Heart right ventricle (tissue), 16 donors: Measurements from ENCODE around the gene MED16. TPM values are rescaled to one million over a fixed set of nuclear protein-coding genes. Genes with fewer than 3 reads are reported as not detected.
"Not testable (repeated sequence)": the region's sequence is repeated elsewhere in the genome, so short reads cannot be mapped to it uniquely, and the experiment has no call there.

Source experiments
- ATAC-seq, 8 donors: fragments of 200-7000 bp; cut with Tn5 transposase; one replicate each; pipeline ENCODE4 v1.9.1; 2020; ENCODE audit warnings: mild to moderate bottlenecking in 8 of 8, moderate library complexity in 8 of 8, moderate number of reproducible peaks in 1 of 8
- DNase-seq, 2 donors: peaks; one replicate each; pipeline ENCODE4 v3.0.0-alpha.2; 2020
- H3K27ac ChIP-seq, 10 donors: fragments of 200-600 bp; sonication (generic) in 2 of 10; one replicate each; pipeline versions ENCODE4 v1.5.0 to v1.8.0; 2020 to 2022; ENCODE audit warnings: mild to moderate bottlenecking in 3 of 10
- H3K27me3 ChIP-seq, 7 donors: fragments of 200-600 bp; one replicate each; pipeline ENCODE4 v1.8.0; 2021 to 2022; ENCODE audit warnings: mild to moderate bottlenecking in 2 of 7
- H3K36me3 ChIP-seq, 9 donors: fragments of 200-600 bp; sonication (generic) in 1 of 9; one replicate each; pipeline versions ENCODE4 v1.5.0 to v1.8.0; 2020 to 2022; ENCODE audit warnings: mild to moderate bottlenecking in 2 of 9
- H3K4me1 ChIP-seq, 9 donors: fragments of 200-600 bp; sonication (generic) in 1 of 9; one replicate each; pipeline versions ENCODE4 v1.5.0 to v1.8.0; 2020 to 2022; ENCODE audit warnings: mild to moderate bottlenecking in 4 of 9
- H3K4me3 ChIP-seq, 10 donors: fragments of 200-600 bp; sonication (generic) in 2 of 10; one replicate each; pipeline versions ENCODE4 v1.5.0 to v1.8.0; 2020 to 2022; ENCODE audit warnings: mild to moderate bottlenecking in 7 of 10, moderate library complexity in 2 of 10
- H3K9me3 ChIP-seq, 11 donors: fragments of 200-600 bp in 10 of 11; sonication (generic) in 2 of 11; one replicate each; pipeline versions ENCODE4 v1.5.0 to v1.8.0; 2013 to 2022; ENCODE audit warnings: mild to moderate bottlenecking in 2 of 11, control low read depth in 1 of 11, moderate library complexity in 1 of 11
- WGBS, 2 donors: extraction: QIAGEN DNeasy Blood & Tissue Kit; methylation state at CpG; one replicate each; pipeline ENCODE4 v1.1.7; 2013; ENCODE audit warnings: inconsistent platforms in 1 of 2; 5-methylcytosine and 5-hydroxymethylcytosine counted together
- intact Hi-C, 10 donors: fragments of 100-400 bp; cut with DNase I; formaldehyde crosslinking; loops; one replicate each; pipeline versions ENCODE4 v1.11.1 to v1.14.2; 2022
- polyA plus RNA-seq, 2 donors: library from polyadenylated mRNA; stranded (reverse); fragments of 200-250 nt; gene quantifications; one replicate each; pipeline ENCODE4 v1.2.3, GENCODE V29; 2013
- total RNA-seq, 10 donors: library from RNA; stranded (reverse); fragmentation: NEBNext Ultra II Directional in 3 of 10; extraction: Animal tissue kit (Norgen Biotek cat#: 25700) in 3 of 10; gene quantifications; one replicate each; pipeline versions ENCODE4 v1.2.1 to v1.2.4, GENCODE V29; 2021 to 2023
- TF ChIP-seq, protein P1 (sequence below), 9 donors: fragments of 200-600 bp; sonication (generic) in 2 of 9; IDR thresholded peaks; one replicate each; pipeline versions ENCODE4 v1.5.0 to v1.8.0; 2021 to 2022; ENCODE audit warnings: antibody characterized with exemption in 9 of 9, mild to moderate bottlenecking in 5 of 9, moderate library complexity in 1 of 9
- donor health status: Arrhythmogenic right ventricular cardiomyopathy.
- donor health status: ischemic (EF 13 %, LVEDD 7.1; RV severe dilation, severe dysfunction).
- donor health status: healthy with polysubstance abuse.
- donor health status: DM: no; HTN: yes; CAD: no.
- donor health status: DM: no; HTN: no; CAD: no.
- donor health status: ischemic (EF 25% LVEDD 6.9; RV normal size, moderate dysfunction).
- donor health status: ischemic (EF 25% LVEDD 5.7; RV mildly dilated, moderate dysfunction).
- donor health status: healthy.
- donor health status: DM: yes; HTN: yes; CAD: no.
- donor health status: Ischemic cardiomyopathy.
- donor health status: ischemic (EF 35%, LVEDD 5.7; RV mildly dilated, moderate dysfunction).
- donor health status: nonischemic (EF 11% LVEDD 7.7; RV severe dilation, severe dysfunction).
- donor health status: DM: yes; HTN: yes; CAD: no.
- donor health status: PGD.
- donor health status: ischemic (EF 29% LVEDD 5.4; RV normal size, mild dysfunction).
- donor health status: nonischemic (EF 23%, LVEDD 6.1; RV moderate dilation, normal function).

MED16 gene
- total and polyA plus RNA-seq, 12 donors = 17.6 to 42.9 (median 27.7) TPM

DNA sequence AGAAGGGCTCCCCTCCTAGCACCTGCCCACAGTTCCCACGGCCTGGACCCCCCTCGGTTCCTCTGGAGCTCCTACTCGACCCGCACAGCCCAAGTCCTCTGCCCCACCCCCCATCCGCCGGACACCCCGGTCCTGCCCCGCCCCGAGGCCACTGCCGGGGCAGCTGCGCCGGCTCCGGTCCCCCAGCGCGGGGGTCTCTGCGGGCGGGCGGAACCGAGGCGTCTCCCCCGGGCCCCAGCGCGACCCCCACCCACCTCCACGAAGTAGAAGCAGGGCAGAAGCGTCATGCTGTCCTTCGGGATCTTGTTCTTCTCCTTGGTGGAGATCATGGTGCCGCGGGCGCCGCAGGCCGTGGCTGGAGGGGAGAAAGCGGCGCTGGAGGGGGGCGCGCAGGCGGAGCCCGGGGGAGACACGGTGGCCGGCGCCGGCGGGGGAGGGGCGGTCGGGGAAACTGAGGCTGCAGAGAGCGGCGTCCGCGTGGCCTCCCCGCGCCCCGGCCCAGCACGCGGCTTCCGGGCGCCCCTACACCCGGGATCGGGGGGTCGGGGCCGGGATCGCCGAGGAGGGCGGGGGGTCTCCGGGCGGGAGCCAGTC lies 71.7 kb downstream of the MED16 start:
- H3K27ac ChIP-seq = no peak overlapping the region
- TF ChIP-seq, protein P1, sequence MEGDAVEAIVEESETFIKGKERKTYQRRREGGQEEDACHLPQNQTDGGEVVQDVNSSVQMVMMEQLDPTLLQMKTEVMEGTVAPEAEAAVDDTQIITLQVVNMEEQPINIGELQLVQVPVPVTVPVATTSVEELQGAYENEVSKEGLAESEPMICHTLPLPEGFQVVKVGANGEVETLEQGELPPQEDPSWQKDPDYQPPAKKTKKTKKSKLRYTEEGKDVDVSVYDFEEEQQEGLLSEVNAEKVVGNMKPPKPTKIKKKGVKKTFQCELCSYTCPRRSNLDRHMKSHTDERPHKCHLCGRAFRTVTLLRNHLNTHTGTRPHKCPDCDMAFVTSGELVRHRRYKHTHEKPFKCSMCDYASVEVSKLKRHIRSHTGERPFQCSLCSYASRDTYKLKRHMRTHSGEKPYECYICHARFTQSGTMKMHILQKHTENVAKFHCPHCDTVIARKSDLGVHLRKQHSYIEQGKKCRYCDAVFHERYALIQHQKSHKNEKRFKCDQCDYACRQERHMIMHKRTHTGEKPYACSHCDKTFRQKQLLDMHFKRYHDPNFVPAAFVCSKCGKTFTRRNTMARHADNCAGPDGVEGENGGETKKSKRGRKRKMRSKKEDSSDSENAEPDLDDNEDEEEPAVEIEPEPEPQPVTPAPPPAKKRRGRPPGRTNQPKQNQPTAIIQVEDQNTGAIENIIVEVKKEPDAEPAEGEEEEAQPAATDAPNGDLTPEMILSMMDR (IDR thresholded peaks at IDR 0.05) = no peak
- DNase-seq (no peak), ATAC-seq (peak in 1 of 8 donors; percentile 28)
- H3K4me3 ChIP-seq = peak overlapping the region; percentile 14 to 51 (median 42)
- peaks cover 0 to 19% (median 12%) of the 10 kb centered on the region in 9 donors for H3K4me1 ChIP-seq
- 2% methylated on average over 55 to 63 of the region's 64 CpGs for WGBS, 2 donors
- H3K9me3 ChIP-seq = no peaks in the 10 kb centered on the region
- H3K27me3 ChIP-seq = peaks cover 18 to 35% (median 29%) of the 10 kb centered on the region in 7 donors
- intact Hi-C loops = no loop called here
- H3K36me3 ChIP-seq = no peaks in the 10 kb centered on the region

GRCh38 chr19:820212-820611 lies 72.8 kb downstream of the MED16 start:
- ATAC-seq, H3K4me3 ChIP-seq, H3K9me3 ChIP-seq, H3K36me3 ChIP-seq, H3K27ac ChIP-seq, intact Hi-C loops, DNase-seq: not testable (repeated sequence)
- Histone ChIP-seq H3K4me1 (peaks cover 0 to 18% (median 12%) of the 10 kb centered on the region in 9 donors), H3K27me3 (peaks cover 18 to 35% (median 29%) of the 10 kb centered on the region in 7 donors)
- WGBS, 2 donors = 88 to 97% methylated on average over 5 of the region's 5 CpGs

Other genes with a start within 250 kb of the MED16 start
- gene RNF126, start 230.0 kb downstream of the MED16 start, total RNA-seq = 10 to 100 TPM; 20.3 to 43.6 (median 22.5) TPM
- 10 to 100 TPM; 27.1 to 46.1 TPM for gene RNF126, start 230.0 kb downstream of the MED16 start, polyA plus RNA-seq
- 100 to 1,000 TPM in 3 of 10 donors, 10 to 100 TPM in 7; 33.4 to 153 (median 77.3) TPM for gene FSTL3, start 216.8 kb downstream of the MED16 start, total RNA-seq
- 100 to 1,000 TPM; 118 to 279 TPM for gene FSTL3, start 216.8 kb downstream of the MED16 start, polyA plus RNA-seq
- gene PRSS57, start 197.7 kb downstream of the MED16 start, total RNA-seq = not detected
- under 1 TPM in 1 of 2 donors, not detected in 1; 0.06 TPM for gene PRSS57, start 197.7 kb downstream of the MED16 start, polyA plus RNA-seq
- gene PALM, start 184.3 kb downstream of the MED16 start, total RNA-seq = 10 to 100 TPM; 12.5 to 33.0 (median 17.7) TPM
- 10 to 100 TPM; 18.9 to 36.7 TPM for gene PALM, start 184.3 kb downstream of the MED16 start, polyA plus RNA-seq
- gene MISP, start 142.1 kb downstream of the MED16 start, total RNA-seq = not detected
- under 1 TPM in 1 of 2 donors, not detected in 1; 0.01 TPM for gene MISP, start 142.1 kb downstream of the MED16 start, polyA plus RNA-seq
- 100 to 1,000 TPM in 1 of 10 donors, 10 to 100 TPM in 9; 46.2 to 106 (median 56.8) TPM for gene PTBP1, start 95.7 kb downstream of the MED16 start, total RNA-seq
- 10 to 100 TPM; 48.2 to 74.3 TPM for gene PTBP1, start 95.7 kb downstream of the MED16 start, polyA plus RNA-seq
- not detected for gene PLPPR3, start 71.2 kb downstream of the MED16 start, total RNA-seq
- gene PLPPR3, start 71.2 kb downstream of the MED16 start, polyA plus RNA-seq = not detected
- 1 to 10 TPM in 1 of 10 donors, not detected in 9; 1.7 TPM for gene AZU1, start 65.3 kb downstream of the MED16 start, total RNA-seq
- gene AZU1, start 65.3 kb downstream of the MED16 start, polyA plus RNA-seq = under 1 TPM in 1 of 2 donors, not detected in 1; 0.06 TPM
- not detected for gene PRTN3, start 52.2 kb downstream of the MED16 start, total RNA-seq
- gene PRTN3, start 52.2 kb downstream of the MED16 start, polyA plus RNA-seq = under 1 TPM in 1 of 2 donors, not detected in 1; 0.12 TPM
- 1 to 10 TPM in 3 of 10 donors, under 1 TPM in 4, not detected in 3; 0.26 to 2.8 (median 0.76) TPM for gene ELANE, start 40.9 kb downstream of the MED16 start, total RNA-seq
- gene ELANE, start 40.9 kb downstream of the MED16 start, polyA plus RNA-seq = 1 to 10 TPM; 3.0 to 5.4 TPM
- gene CFD, start 33.5 kb downstream of the MED16 start, total RNA-seq = 100 to 1,000 TPM in 4 of 10 donors, 10 to 100 TPM in 6; 21.1 to 326 (median 72.5) TPM
- 100 to 1,000 TPM; 567 to 583 TPM for gene CFD, start 33.5 kb downstream of the MED16 start, polyA plus RNA-seq
- not detected for gene RNU6-9, start 297 bp upstream of the MED16 start, total RNA-seq
- gene RNU6-9, start 297 bp upstream of the MED16 start, polyA plus RNA-seq = not detected
- 10 to 100 TPM; 16.3 to 30.6 (median 19.9) TPM for gene R3HDM4, start 20.0 kb upstream of the MED16 start, total RNA-seq
- gene R3HDM4, start 20.0 kb upstream of the MED16 start, polyA plus RNA-seq = 10 to 100 TPM; 34.5 to 49.8 TPM
- gene KISS1R, start 24.1 kb upstream of the MED16 start, total RNA-seq = not detected
- gene KISS1R, start 24.1 kb upstream of the MED16 start, polyA plus RNA-seq = not detected
- 10 to 100 TPM in 1 of 10 donors, 1 to 10 TPM in 9; 3.0 to 11.7 (median 5.3) TPM for gene ARID3A, start 32.8 kb upstream of the MED16 start, total RNA-seq
- 1 to 10 TPM; 3.7 to 4.2 TPM for gene ARID3A, start 32.8 kb upstream of the MED16 start, polyA plus RNA-seq
- gene WDR18, start 91.2 kb upstream of the MED16 start, total RNA-seq = 10 to 100 TPM; 17.3 to 25.0 (median 20.3) TPM
- 10 to 100 TPM; 44.0 to 66.4 TPM for gene WDR18, start 91.2 kb upstream of the MED16 start, polyA plus RNA-seq
- gene GRIN3B, start 107.2 kb upstream of the MED16 start, total RNA-seq = under 1 TPM in 3 of 10 donors, not detected in 7; 0.08 to 0.10 (median 0.09) TPM
- gene GRIN3B, start 107.2 kb upstream of the MED16 start, polyA plus RNA-seq = under 1 TPM in 1 of 2 donors, not detected in 1; 0.01 TPM
- 100 to 1,000 TPM in 8 of 10 donors, 10 to 100 TPM in 2; 94.3 to 141 (median 111) TPM for gene TMEM259, start 127.9 kb upstream of the MED16 start, total RNA-seq
- 100 to 1,000 TPM; 144 to 289 TPM for gene TMEM259, start 127.9 kb upstream of the MED16 start, polyA plus RNA-seq
- gene RNU6-2, start 128.3 kb upstream of the MED16 start, total RNA-seq = not detected
- gene RNU6-2, start 128.3 kb upstream of the MED16 start, polyA plus RNA-seq = not detected
- 100 to 1,000 TPM in 2 of 10 donors, 10 to 100 TPM in 8; 33.0 to 117 (median 63.5) TPM for gene CNN2, start 133.4 kb upstream of the MED16 start, total RNA-seq
- gene CNN2, start 133.4 kb upstream of the MED16 start, polyA plus RNA-seq = 10 to 100 TPM; 49.0 to 61.2 TPM
- 10 to 100 TPM in 1 of 10 donors, 1 to 10 TPM in 9; 4.3 to 18.1 (median 5.6) TPM for gene ABCA7, start 146.9 kb upstream of the MED16 start, total RNA-seq
- gene ABCA7, start 146.9 kb upstream of the MED16 start, polyA plus RNA-seq = 10 to 100 TPM in 1 of 2 donors, 1 to 10 TPM in 1; 2.7 to 23.4 TPM
- gene ARHGAP45, start 174.0 kb upstream of the MED16 start, total RNA-seq = 10 to 100 TPM in 1 of 10 donors, 1 to 10 TPM in 9; 1.9 to 27.4 (median 4.1) TPM
- gene ARHGAP45, start 174.0 kb upstream of the MED16 start, polyA plus RNA-seq = 1 to 10 TPM; 4.4 to 8.6 TPM
- 100 to 1,000 TPM; 111 to 215 (median 134) TPM for gene POLR2E, start 202.2 kb upstream of the MED16 start, total RNA-seq
- gene POLR2E, start 202.2 kb upstream of the MED16 start, polyA plus RNA-seq = 100 to 1,000 TPM; 116 to 212 TPM
- 100 to 1,000 TPM; 244 to 405 (median 299) TPM for gene GPX4, start 210.8 kb upstream of the MED16 start, total RNA-seq
- gene GPX4, start 210.8 kb upstream of the MED16 start, polyA plus RNA-seq = 100 to 1,000 TPM; 461 to 487 TPM